Prostate gland (tissue), 2 donors: ENCODE measurements around the gene NHSL2. TPM values are rescaled to one million over a fixed set of nuclear protein-coding genes. Genes with fewer than 3 reads are reported as not detected.
A peak's percentile ranks its signal among the peaks of the same experiment; 100 is the strongest.

Source experiments
- DNase-seq: peaks from one replicate; pipeline ENCODE4 v3.0.0-alpha.2; 2019; ENCODE audit warnings: low spot score
- H3K27ac ChIP-seq, 2 donors: fragments of 200-600 bp; sonication (generic); 2 replicates each; pipeline ENCODE4 v1.5.1; 2017 to 2019
- H3K27me3 ChIP-seq: fragments of 200-600 bp; sonication (generic); replicated peaks from 2 replicates; pipeline ENCODE4 v1.5.1; 2019; ENCODE audit not compliant: insufficient read depth
- H3K36me3 ChIP-seq, 2 donors: fragments of 200-600 bp; sonication (generic); 1 replicate in 1 of 2; 2 replicates in 1 of 2; pipeline versions ENCODE4 v1.5.1 to v1.8.1; 2017 to 2019
- H3K4me1 ChIP-seq: fragments of 200-600 bp; sonication (generic); replicated peaks from 2 replicates; pipeline ENCODE4 v1.5.1; 2019
- H3K4me3 ChIP-seq, 2 donors: fragments of 200-600 bp; sonication (generic); 2 replicates each; pipeline ENCODE4 v1.5.1; 2017 to 2019
- H3K9me3 ChIP-seq: fragments of 200-600 bp; sonication (generic); 2 replicates; pipeline ENCODE4 v1.5.1; 2017
- CTCF ChIP-seq, 4 experiments: fragments of 200-600 bp in 2 of 4; fragments of 450-650 bp in 2 of 4; sonication (generic) in 2 of 4; IDR thresholded peaks; 1 replicate in 3 of 4; 2 replicates in 1 of 4; pipeline ENCODE4 v1.5.1; 2016 to 2019; ENCODE audit warnings: antibody characterized with exemption in 4 of 4, mild to moderate bottlenecking in 2 of 4, moderate library complexity in 2 of 4
- POLR2A ChIP-seq: fragments of 450-650 bp; IDR thresholded peaks from one replicate; pipeline ENCODE4 v1.6.1; 2016; ENCODE audit warnings: antibody characterized with exemption, mild to moderate bottlenecking
- POLR2AphosphoS5 ChIP-seq: sonication (generic); formaldehyde crosslinking; IDR thresholded peaks from one replicate; pipeline ENCODE4 v1.6.1; 2017; ENCODE audit warnings: antibody characterized with exemption
- WGBS: methylation state at CpG from one replicate; pipeline ENCODE4 v1.1.5; 2018; 5-methylcytosine and 5-hydroxymethylcytosine counted together
- intact Hi-C: fragments of 100-400 bp; cut with DNase I; formaldehyde crosslinking; loops from one replicate; pipeline ENCODE4 v1.14.2; 2022
- total RNA-seq, 2 donors: library from RNA; depleted of rRNA; stranded (reverse); fragments of >200 nt; gene quantifications; one replicate each; pipeline ENCODE4 v1.1.0, GENCODE V29; 2016

NHSL2 gene
- total RNA-seq, 2 donors from 2014 or later, result 4.2 to 28.2 TPM

- no peaks in the 10 kb centered on the region for H3K36me3 ChIP-seq
- TF ChIP-seq POLR2AphosphoS5 (no peak), POLR2A (no peak), CTCF (IDR thresholded peaks at IDR 0.05) (no peak)
- H3K9me3 ChIP-seq, result no peaks in the 10 kb centered on the region
- H3K4me3 ChIP-seq, result no peak overlapping the region
- no peaks in the 10 kb centered on the region for H3K4me1 ChIP-seq
- no peak for DNase-seq
- H3K27ac ChIP-seq, result no peak overlapping the region
- 54% methylated on average over 2 of the region's 2 CpGs for WGBS
- H3K27me3 ChIP-seq, result no peaks in the 10 kb centered on the region
- intact Hi-C loops, result no loop called here
Measured at GRCh38 chrX:71995122-71995521, 84.5 kb downstream of the NHSL2 start.

- H3K27ac ChIP-seq, result no peak overlapping the region
- H3K4me3 ChIP-seq, result no peak overlapping the region
- DNase-seq, result peak; percentile 17
- H3K9me3 ChIP-seq, result no peaks in the 10 kb centered on the region
- no peaks in the 10 kb centered on the region for H3K27me3 ChIP-seq
- no peak for TF ChIP-seq POLR2AphosphoS5
- no peak for TF ChIP-seq POLR2A
- no peak for TF ChIP-seq CTCF (IDR thresholded peaks at IDR 0.05)
- 31% methylated on average over 3 of the region's 3 CpGs for WGBS
- H3K36me3 ChIP-seq, result no peaks in the 10 kb centered on the region
- no peaks in the 10 kb centered on the region for H3K4me1 ChIP-seq
- intact Hi-C loops, result no loop called here
Measured at GRCh38 chrX:71996136-71996535, 85.5 kb downstream of the NHSL2 start.

GRCh38 chrX:71996826-71997225 lies 86.2 kb downstream of the NHSL2 start:
- DNase-seq, result no peak
- Histone ChIP-seq H3K36me3 (no peaks in the 10 kb centered on the region), H3K9me3 (no peaks in the 10 kb centered on the region), H3K4me3 (no peak overlapping the region), H3K27ac (no peak overlapping the region), H3K27me3 (no peaks in the 10 kb centered on the region), H3K4me1 (no peaks in the 10 kb centered on the region)
- WGBS, result 44% methylated on average over 6 of the region's 6 CpGs
- intact Hi-C loops, result no loop called here
- TF ChIP-seq CTCF (IDR thresholded peaks at IDR 0.05) (no peak), POLR2A (no peak), POLR2AphosphoS5 (no peak)

GRCh38 chrX:71997320-71997719 lies 86.7 kb downstream of the NHSL2 start:
- Histone ChIP-seq H3K27me3 (no peaks in the 10 kb centered on the region), H3K4me1 (no peaks in the 10 kb centered on the region), H3K36me3 (no peaks in the 10 kb centered on the region), H3K9me3 (no peaks in the 10 kb centered on the region), H3K27ac (no peak overlapping the region), H3K4me3 (no peak overlapping the region)
- TF ChIP-seq POLR2A, result no peak
- TF ChIP-seq CTCF (IDR thresholded peaks at IDR 0.05), result no peak
- TF ChIP-seq POLR2AphosphoS5, result no peak
- intact Hi-C loops, result no loop called here
- no peak for DNase-seq
- WGBS, result 58% methylated on average over 3 of the region's 3 CpGs

- TF ChIP-seq POLR2AphosphoS5, result no peak
- peak; percentile 19 to 48 (median 32) for TF ChIP-seq CTCF (IDR thresholded peaks at IDR 0.05)
- TF ChIP-seq POLR2A, result no peak
- no peak overlapping the region for H3K4me3 ChIP-seq
- intact Hi-C loops, result no loop called here
- H3K27me3 ChIP-seq, result no peaks in the 10 kb centered on the region
- no peak overlapping the region for H3K27ac ChIP-seq
- DNase-seq, result no peak
- H3K36me3 ChIP-seq, result no peaks in the 10 kb centered on the region
- H3K4me1 ChIP-seq, result no peaks in the 10 kb centered on the region
- 21% methylated on average over 6 of the region's 6 CpGs for WGBS
- H3K9me3 ChIP-seq, result no peaks in the 10 kb centered on the region
Measured at GRCh38 chrX:71998836-71999509, 88.3 kb downstream of the NHSL2 start.
